GM18519 (cell line): ENCODE measurements around the gene CACYBP.

ENCODE experiments used
- ATAC-seq: cut with Tn5 transposase; IDR thresholded peaks from one replicate; pipeline ENCODE4 v1.9.1; 2021; ENCODE audit warnings: mild to moderate bottlenecking, moderate library complexity; ENCODE audit not compliant: unreplicated experiment, low FRiP score

CACYBP gene, protein sequence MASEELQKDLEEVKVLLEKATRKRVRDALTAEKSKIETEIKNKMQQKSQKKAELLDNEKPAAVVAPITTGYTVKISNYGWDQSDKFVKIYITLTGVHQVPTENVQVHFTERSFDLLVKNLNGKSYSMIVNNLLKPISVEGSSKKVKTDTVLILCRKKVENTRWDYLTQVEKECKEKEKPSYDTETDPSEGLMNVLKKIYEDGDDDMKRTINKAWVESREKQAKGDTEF

DNA sequence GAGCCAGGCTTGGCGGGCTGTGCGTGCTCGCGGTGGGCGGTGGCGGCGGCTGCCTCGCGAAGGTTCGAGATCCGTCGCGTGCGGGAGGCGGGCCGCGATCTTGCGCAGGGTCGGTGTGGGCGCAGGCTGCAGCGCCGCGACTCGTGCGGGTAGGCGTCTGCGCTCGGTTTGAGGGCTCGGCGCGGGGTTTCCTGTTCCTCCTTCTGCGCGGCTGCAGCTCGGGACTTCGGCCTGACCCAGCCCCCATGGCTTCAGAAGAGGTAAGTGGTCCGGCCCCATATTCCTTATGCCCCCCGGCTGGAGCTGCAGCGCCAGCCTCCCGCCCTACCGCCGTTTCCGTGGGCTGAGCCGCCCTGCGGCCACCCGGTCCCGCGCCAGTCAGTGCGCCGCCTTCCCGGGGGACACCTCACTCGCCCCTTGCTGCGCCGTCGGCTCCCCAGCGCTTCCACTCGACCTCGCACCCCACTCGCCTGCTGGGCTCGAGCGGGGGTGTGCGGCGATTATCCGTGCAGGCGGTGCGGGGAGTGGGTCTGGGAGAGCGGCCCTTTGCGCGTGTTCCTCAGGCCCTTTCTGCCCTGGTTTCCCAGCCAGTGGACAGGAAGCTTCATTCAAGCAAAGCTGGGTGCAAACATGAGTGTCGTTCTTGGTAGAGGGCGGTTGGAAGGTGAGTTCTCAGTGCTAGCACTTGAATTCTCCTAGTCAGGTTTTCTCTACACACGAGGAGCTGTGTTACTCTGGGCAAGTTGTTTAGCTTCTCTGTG lies at the start of gene CACYBP:
Gene CACYBP (plus strand): TSS at position 12 of the 761 bp plus-strand sequence. CDS start 234 bp downstream, at position 246.
- peak; percentile 0 for ATAC-seq

DNA sequence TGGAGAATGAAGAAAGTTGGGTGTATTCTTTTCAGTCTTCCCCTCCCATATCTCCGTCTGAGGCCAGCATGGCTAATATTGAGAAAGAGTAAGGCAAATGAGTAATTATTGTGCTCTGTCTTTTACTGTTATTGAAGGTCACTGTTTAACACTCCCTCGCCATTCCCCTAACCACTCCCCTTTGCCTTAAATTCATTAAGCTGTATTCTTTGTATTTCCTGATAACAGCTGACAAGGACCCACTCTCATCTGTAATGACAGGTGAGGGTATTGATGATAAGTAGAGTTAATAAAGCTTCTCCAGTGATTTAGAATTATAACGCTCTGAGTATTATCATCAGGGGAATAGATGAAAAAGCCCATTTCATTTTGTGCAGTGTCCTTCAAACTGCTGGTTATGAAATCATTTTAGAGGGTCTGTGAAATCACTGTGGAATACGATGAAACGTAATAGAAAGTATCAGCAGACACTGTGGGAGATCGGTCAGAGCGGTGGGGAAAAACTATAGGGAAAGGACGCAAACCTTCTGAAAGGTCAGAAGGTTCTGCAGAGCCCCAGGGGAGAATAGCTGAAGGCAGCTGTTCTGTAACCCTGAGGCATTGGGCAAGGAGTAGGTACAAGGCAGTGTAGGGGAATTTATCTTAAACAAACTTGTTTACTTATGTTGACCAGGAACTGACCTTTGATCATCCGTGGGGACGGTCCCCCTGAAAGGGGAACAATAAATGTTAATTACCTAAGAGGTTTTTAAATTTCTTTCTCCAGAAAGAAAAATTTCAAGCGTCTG lies 46.3 kb upstream of the CACYBP start:
- no peak for ATAC-seq

DNA sequence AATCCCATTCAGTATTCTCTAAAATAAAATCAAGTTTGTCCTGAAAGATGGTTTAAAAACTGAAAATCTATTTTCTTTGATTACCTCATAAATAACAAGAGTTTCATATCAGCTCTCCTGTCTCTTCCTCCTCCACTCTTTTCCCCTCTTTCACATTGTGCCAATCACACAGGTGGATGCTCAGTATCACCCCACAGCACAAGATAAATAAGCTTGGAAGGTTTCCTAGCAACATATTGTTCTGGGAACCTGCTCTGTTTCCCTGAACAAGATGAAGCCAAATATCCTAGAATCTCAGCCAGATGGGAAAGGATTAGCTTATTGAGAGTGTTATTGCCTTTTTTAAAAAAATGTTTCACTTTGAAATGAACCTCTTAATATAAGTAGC lies 45.7 kb upstream of the CACYBP start:
- no peak for ATAC-seq

DNA sequence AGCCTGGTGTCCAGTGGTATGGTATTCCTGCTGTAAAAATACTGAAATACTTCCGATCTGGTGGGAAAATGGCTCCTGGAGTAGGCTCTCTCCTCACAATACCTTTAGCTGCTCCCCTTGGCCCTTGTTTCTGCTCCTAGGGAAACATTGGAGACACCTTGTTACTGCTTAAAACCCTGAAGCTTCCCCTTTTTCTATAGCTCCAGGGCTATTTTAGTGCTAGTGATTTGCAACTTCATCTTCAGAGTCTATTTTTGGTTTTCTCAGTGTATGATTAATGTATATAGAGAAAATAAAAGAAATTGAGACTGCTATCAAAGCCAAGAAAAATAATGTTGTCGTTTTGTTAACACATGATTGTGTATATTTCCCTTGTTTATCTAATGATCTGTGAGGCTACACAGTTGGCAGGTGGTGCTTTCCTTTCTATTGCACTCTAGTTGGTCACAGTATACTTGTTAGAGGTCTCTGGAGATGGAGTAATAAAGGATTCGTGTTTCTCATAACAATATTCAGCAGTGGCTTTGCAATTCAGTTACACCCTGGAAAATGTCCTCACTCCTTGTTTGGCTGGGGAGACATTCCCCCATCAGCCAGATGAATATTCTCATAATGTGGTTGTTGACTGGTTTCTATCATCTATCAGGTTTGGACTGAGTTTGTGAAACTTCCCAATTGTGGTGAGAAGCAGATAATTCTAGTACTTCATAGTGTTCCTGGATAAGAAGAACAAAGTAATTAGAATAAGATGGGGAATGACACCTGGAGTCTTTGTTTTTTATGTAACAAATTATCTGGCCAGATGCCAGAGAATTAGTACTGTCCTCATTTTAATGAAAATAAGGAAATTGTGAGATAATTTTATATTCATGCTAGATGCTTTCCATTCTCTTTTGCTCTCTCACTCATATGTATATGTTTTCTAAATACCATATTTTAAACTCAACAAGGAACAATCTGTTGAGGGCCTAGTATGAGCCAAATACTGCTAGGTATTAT lies 44.8 kb upstream of the CACYBP start:
- no peak for ATAC-seq

DNA sequence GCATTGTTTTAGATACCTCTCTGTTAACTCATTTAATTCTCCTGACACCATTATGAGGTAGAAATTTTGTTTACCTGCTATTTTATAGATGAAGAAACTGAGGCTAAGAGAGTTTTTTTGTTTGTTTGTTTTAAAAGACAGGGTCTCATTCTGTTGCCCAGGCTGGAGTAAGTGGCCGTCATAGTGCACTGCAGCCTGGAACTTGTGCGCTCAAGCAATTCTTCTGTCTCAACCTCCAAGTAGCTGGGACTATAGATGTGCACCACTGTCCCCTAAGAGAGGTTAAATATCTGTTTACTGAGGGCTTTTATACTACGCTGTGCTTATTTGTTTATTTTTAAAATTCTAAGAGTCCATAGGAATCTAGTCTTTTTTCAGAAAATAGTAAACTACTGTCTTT lies 43.7 kb upstream of the CACYBP start:
- no peak for ATAC-seq

DNA sequence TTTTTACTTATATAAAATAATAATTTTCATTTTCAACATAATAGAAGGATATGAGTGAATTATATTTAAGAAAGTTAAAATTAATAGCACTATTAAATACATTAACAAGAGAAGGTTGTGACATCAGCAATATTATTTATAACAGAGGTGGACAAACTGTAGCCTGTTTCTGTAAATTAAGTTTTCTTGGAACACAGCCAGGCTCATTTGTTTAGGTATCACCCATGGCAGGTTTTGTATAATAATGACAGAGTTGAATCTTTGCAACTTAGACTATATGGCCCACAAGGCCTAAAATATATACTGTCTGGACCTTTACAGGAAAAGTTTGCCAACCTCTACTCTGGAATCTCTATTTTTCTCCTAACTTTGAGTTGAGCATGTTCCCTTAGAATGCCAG lies 42.8 kb upstream of the CACYBP start:
- no peak for ATAC-seq

DNA sequence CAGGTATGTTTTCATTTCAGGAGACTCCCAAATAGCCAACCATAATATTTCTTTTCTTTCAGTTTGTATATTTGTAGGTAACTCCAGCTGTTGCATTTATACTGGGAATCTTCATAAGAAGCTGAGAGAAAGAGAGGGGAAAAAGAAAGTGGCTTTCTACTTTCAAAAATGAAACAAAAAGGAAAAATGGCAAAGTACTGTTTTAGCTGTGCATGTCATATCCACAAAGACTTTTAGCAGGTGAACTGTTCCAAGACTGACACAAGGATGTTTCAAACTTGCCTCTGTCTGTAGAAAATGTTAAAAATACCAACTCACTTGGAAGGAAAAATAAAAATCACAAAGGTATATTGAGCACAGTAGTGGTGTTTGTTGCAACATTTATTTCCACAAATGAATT lies 41.9 kb upstream of the CACYBP start:
- ATAC-seq = no peak

DNA sequence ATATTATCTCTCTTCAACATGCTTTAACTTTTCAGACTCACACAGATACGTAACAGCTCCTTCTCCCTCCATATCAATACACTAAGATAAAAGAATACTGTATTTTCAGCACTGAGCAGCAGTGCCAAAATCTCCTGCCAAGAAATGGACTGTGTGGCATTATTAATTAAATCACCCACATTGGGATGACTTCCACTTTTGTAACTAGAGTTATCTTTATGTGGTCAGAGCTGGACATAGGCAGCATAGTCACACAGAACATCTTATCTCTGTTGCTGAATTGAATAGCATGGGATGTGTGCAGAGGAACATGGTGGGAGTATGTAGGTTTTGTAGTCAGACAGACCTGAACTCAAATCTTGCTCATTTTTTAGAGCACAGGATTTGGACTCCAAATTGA lies 41.4 kb upstream of the CACYBP start:
- ATAC-seq = no peak

DNA sequence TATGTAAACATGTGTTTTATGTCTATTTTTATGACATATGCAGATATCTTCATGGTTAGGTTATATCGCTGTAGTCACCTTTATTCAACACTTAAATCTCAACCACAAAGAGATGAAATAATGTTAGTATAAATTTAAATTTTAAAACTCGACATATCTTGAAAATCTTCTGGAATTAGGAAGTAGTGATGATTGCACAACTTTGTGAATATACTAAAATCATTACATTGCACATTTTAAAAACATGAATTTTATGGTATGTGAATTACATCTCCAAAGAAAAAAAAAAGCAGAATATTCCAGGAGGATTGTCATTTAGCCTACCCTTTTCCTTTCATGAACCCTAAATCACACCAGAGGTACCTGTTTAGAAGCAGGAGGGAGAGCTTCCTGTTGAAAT lies 39.4 kb upstream of the CACYBP start:
- no peak for ATAC-seq

DNA sequence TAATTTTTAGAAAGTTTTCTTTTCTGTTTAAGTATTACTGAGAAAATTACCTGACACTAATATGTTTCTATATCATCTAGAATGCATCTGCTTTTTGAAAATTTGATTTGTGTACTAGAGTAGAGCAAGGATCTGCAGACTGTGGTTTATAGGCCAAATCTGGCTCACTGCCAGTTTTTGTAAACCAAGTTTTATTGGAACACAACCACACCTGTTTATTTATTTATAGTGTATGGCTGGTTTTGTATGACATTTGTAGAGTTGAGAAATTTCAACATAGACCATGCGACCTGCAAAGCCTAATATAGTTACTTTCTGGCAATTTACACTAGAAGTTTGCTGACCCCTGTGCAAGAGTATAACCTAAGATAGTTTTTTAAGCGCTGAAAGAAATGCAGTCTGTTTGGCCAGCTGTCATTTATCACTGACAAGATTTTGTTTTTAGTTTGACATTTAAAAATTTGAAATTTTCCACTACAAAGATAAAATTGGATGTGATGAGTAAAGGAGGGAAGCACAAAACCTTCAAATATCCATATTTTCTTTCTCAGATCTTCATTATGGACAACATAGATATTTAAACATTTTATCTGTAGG lies 36.1 kb upstream of the CACYBP start:
- ATAC-seq = no peak

DNA sequence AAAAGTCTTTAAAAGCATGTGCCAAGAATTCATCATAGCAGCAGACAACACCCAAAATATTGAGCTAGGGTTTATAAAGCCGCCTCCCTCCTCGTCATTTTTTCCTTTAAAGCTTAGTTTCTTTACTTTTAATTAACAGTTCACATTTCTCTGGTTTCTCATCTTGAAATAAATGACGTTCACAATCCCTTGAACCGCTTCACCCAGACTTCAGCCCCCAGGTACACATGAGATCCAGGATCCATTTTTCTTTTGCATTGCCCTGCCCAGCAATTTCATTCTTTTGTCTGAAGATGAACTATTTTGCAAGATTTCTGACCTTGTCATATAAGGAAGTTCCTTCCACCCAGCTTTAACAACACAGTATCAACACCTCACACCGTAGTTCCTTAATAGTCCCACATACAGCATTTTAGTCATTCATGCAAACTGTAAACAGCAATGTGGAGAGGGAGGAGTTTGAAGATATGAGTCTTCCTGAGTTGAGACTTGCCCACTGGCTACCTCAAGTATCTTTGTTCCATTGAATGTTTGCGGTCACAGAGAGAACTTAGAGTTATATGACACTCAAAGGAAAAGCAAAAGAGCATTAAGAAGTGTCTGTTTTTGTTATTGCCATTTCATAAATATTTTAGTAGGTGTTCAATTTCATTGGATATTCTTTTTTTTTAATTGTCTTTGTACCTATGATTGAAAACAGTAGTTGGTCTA lies 35.3 kb upstream of the CACYBP start:
- ATAC-seq = no peak

DNA sequence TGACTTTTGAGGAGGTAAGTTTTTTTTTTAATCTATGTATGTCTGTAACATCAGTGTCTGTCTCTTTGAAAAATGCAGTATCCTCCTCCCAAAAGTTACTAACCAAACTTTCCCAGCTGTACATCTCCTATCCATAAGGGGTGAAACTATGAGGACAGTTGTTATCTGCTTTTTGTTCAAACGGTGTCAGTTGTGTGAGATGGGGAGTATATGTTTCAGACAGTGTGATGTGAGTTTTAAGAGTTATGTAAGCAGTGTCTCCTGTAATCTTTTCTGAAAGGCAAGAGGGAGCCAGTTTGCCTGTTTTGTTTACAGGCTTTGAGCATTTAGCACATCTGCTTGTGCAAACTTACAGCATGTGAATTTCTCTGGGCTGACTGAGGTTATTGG lies 34.8 kb upstream of the CACYBP start:
- no peak for ATAC-seq

DNA sequence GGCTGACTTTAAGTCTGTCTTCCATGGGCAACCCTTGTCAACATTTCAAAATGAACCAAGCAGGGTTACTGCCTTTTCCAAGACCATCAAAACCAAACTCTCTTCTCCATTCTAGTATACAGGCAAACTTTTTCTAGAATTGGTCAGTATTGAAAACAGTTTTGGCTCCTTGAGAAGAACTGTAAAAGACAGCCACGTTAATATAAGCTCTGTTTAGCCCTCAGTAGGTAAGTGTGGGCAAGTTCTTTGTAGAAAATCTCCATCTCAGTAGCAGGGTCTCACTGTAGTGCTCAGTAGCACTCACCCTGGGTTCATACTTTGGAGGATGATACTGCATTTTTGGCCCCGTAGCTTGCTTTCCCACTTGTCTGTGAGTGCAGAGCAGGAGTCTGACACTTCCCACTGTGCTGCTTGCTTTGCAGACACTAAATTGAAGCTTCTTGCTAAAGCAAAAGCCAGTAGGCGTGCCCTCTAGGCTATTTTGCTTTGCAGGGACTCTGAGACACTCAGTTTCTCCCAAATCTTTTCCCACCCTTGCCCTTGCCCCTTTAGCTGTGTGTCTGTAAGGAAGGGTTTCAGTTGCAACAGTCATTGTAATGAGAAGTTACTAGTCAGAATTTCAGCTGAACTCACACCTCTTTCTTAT lies 34.3 kb upstream of the CACYBP start:
- ATAC-seq = no peak

DNA sequence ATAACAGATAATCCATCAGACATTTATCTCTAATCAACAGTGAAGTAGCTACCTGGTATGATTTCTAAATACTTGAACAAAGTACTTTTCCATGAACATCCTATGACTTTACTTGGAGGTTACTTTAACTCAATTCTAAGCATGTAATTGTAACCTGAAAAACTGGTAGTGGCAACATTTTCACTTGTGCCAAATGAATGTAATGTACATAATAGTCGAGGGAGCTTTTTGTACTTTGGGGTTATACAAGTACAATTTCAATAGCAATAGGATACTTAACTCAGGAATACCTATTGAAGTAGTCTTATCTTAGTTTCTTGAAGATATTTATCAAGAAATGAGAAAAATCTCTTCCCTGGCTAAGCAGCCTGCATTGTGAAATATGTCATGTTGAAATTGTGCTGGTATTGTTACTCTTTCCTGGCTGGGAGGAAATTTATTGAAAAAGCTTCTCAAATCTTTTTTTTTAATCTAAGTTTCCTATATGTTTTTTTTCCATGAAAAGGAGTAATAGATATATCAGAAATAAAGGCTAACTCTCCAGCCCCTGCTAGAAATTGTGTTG lies 33.7 kb upstream of the CACYBP start:
- no peak for ATAC-seq

DNA sequence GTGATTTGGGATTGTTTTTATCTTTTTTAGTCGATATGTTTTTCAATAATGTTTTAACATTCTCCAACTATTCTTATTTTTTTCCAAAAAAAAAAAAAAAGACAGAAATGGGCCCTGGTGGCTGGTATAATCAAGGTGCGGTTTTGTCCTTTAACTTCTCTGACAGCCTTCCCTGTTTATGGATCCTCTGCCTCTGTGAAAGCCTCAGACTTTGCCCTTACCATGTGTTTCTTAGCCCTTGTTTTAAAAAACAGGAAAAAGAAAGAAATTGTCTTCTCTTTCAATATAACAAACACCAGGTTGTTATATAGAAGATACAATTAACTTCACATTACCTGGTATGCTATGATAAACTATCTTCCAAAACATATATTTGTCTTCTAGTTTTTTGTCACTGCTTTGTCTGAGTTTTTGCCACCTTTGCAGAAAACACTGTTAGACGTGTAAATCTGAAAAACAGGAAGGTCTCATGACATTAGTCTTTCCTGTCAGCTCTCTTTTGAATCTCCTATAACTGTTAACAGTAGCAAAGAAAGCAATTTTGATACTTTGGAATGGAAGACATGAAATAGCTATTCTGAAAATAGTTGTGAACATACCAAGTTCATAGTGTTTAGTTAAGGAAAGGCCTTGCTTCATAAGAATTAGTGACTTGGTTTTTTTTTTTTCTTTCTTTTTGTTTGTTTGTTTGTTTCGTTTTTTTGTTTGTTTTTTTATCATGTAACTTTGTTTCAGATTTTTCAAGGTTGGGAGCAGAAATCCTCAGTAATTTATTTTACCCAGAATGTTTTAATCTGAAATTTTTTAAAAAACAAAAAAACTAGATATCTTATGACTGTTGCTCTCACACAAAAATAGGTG lies 31.7 kb upstream of the CACYBP start:
- no peak for ATAC-seq

DNA sequence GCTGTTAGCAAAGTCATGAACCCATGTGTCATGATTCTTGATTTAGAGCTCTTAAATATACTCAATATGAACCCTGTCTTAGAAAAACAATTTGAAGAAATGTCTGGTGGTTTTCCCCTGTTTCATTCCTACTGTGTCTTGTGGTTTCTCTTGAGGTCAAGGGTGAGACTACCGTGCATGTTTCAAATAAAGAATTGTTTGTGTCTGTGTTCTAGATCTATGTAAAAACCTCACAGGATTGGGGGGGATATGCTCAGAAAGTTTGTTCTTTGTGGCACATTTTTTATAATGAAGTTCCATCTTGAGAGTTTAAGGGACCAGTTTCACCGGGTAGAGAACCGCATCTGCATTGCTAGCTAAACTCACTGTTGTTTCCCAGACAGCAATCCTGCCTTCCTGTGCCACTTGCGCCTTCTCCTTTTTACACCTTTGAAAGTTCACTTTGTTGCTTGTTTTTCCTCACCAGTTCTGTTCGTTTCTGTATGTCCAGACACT lies 30.9 kb upstream of the CACYBP start:
- ATAC-seq = peak; percentile 77

DNA sequence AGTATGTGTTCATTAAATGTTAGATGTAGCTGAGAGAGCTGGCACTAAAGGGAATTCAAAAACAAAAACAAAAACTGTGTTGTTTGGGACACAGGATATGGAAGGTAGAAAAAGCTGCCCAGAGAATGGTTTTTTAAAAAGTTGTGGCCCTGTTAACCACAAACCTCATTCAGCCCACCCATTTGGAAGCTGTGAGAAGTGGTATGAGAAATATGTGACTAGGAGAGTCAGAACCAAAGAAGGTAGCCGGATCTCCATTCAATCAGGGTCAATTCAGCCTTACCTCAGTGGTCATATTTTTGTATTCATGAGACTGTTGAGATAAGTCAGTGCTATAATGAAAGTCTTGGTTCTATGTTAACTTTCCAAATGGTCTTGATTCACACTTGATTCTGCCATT lies 29.8 kb upstream of the CACYBP start:
- no peak for ATAC-seq
